CD4-positive, CD25-positive, alpha-beta regulatory T cell (primary cell): ENCODE measurements around the gene CIB4. TPM values are rescaled to one million over a fixed set of nuclear protein-coding genes. Genes with fewer than 3 reads are reported as not detected.

Experiments
- ATAC-seq, 2 donors: fragments of 150-1000 bp; cut with Tn5 transposase; one replicate each; pipeline ENCODE4 v1.10.0; 2021; ENCODE audit warnings: low read depth in 2 of 2, moderate number of reproducible peaks in 2 of 2, moderate library complexity in 1 of 2
- DNase-seq, 3 donors: peaks; one replicate each; pipeline versions ENCODE4 v3.0.0 to v3.0.0-alpha.2; 2012 to 2022; ENCODE audit warnings: mixed read lengths in 1 of 3
- H3K27ac ChIP-seq: one replicate; pipeline ENCODE4 v1.7.0; 2013; ENCODE audit warnings: mild to moderate bottlenecking, low read length; ENCODE audit not compliant: insufficient read depth, poor library complexity, severe bottlenecking
- H3K27me3 ChIP-seq: one replicate; pipeline ENCODE4 v1.7.0; 2013; ENCODE audit warnings: low read length; ENCODE audit not compliant: control insufficient read depth, insufficient read depth
- H3K36me3 ChIP-seq: one replicate; pipeline ENCODE4 v1.7.0; 2013; ENCODE audit warnings: mild to moderate bottlenecking, low read length, moderate library complexity; ENCODE audit not compliant: control insufficient read depth, insufficient read depth
- H3K4me1 ChIP-seq: 2 replicates; pipeline ENCODE4 v1.7.0; 2013; ENCODE audit warnings: mild to moderate bottlenecking, low read length; ENCODE audit not compliant: insufficient read depth, control insufficient read depth, poor library complexity, severe bottlenecking
- H3K4me3 ChIP-seq: one replicate; pipeline ENCODE4 v1.7.0; 2013; ENCODE audit warnings: low read depth, mild to moderate bottlenecking, low read length, moderate library complexity
- H3K9me3 ChIP-seq, 2 experiments: 1 replicate in 1 of 2; 2 replicates in 1 of 2; pipeline ENCODE4 v1.7.0; 2013; ENCODE audit warnings: low read length in 2 of 2, mild to moderate bottlenecking in 1 of 2, moderate library complexity in 1 of 2; ENCODE audit not compliant: control insufficient read depth in 2 of 2
- H3K27ac Mint-ChIP-seq, 3 donors: one replicate each; pipeline ENCODE4 v1.8.0; 2020 to 2022; ENCODE audit warnings: mild to moderate bottlenecking in 3 of 3, mixed read lengths in 3 of 3, moderate library complexity in 2 of 3
- H3K27me3 Mint-ChIP-seq: one replicate; pipeline ENCODE4 v1.8.0; 2022; ENCODE audit warnings: mild to moderate bottlenecking, mixed read lengths
- H3K36me3 Mint-ChIP-seq: one replicate; pipeline ENCODE4 v1.8.0; 2020; ENCODE audit warnings: mixed read lengths
- H3K4me1 Mint-ChIP-seq, 4 donors: one replicate each; pipeline ENCODE4 v1.8.0; 2020 to 2022; ENCODE audit warnings: mixed read lengths in 4 of 4, mild to moderate bottlenecking in 1 of 4
- H3K4me3 Mint-ChIP-seq, 4 donors: one replicate each; pipeline ENCODE4 v1.8.0; 2020 to 2022; ENCODE audit warnings: mild to moderate bottlenecking in 4 of 4, mixed read lengths in 4 of 4, moderate library complexity in 3 of 4
- H3K9me3 Mint-ChIP-seq, 7 donors: one replicate each; pipeline ENCODE4 v1.8.0; 2020 to 2022; ENCODE audit warnings: mixed read lengths in 7 of 7, mild to moderate bottlenecking in 3 of 7, moderate library complexity in 2 of 7
- polyA plus RNA-seq, 4 donors: library from polyadenylated mRNA; unstranded; fragments of 300-500 nt; fragmentation: Illumina TruSeq; gene quantifications; one replicate each; pipeline ENCODE4 v1.2.3, GENCODE V29; 2021
- total RNA-seq: library from RNA; stranded (reverse); gene quantifications from one replicate; pipeline ENCODE4 v1.2.3, GENCODE V29; 2022

The CIB4 gene
- total and polyA plus RNA-seq, 5 donors from 2014 or later: not detected

GRCh38 chr2:26672112-26672817 lies 31.1 kb upstream of the CIB4 start:
- no peaks in the 10 kb centered on the region for H3K27me3 ChIP-seq
- Mint-ChIP-seq H3K27me3 (peaks cover 13% of the 10 kb centered on the region), H3K36me3 (no peaks in the 10 kb centered on the region), H3K4me1 (no peaks in the 10 kb centered on the region), H3K9me3 (no peaks in the 10 kb centered on the region), H3K27ac (no peak overlapping the region), H3K4me3 (no peak overlapping the region)
- H3K4me1 ChIP-seq: no peaks in the 10 kb centered on the region
- no peak overlapping the region for H3K4me3 ChIP-seq
- ATAC-seq: no peak
- H3K36me3 ChIP-seq: no peaks in the 10 kb centered on the region
- DNase-seq: no peak
- H3K27ac ChIP-seq: no peak overlapping the region
- no peaks in the 10 kb centered on the region for H3K9me3 ChIP-seq

- DNase-seq (no peak), ATAC-seq (no peak)
- Mint-ChIP-seq H3K27me3 (peaks cover 12% of the 10 kb centered on the region), H3K4me1 (no peaks in the 10 kb centered on the region), H3K27ac (no peak overlapping the region), H3K36me3 (no peaks in the 10 kb centered on the region), H3K4me3 (no peak overlapping the region), H3K9me3 (peaks cover 0 to 2% (median 0%) of the 10 kb centered on the region in 7 donors)
- H3K4me3 ChIP-seq: no peak overlapping the region
- no peaks in the 10 kb centered on the region for H3K36me3 ChIP-seq
- no peaks in the 10 kb centered on the region for H3K4me1 ChIP-seq
- H3K27me3 ChIP-seq: peaks cover 5% of the 10 kb centered on the region
- H3K9me3 ChIP-seq: no peaks in the 10 kb centered on the region
- no peak overlapping the region for H3K27ac ChIP-seq
These were observed 30.5 kb upstream of the CIB4 start for GRCh38 chr2:26671691-26672090.

GRCh38 chr2:26670931-26671460 lies 29.8 kb upstream of the CIB4 start:
- Histone ChIP-seq H3K27ac (no peak overlapping the region), H3K4me1 (no peaks in the 10 kb centered on the region), H3K27me3 (peaks cover 5% of the 10 kb centered on the region), H3K9me3 (no peaks in the 10 kb centered on the region), H3K36me3 (no peaks in the 10 kb centered on the region), H3K4me3 (no peak overlapping the region)
- no peak for ATAC-seq
- no peak overlapping the region for H3K4me3 Mint-ChIP-seq
- peaks cover 12% of the 10 kb centered on the region for H3K27me3 Mint-ChIP-seq
- peaks cover 0 to 2% (median 0%) of the 10 kb centered on the region in 7 donors for H3K9me3 Mint-ChIP-seq
- H3K27ac Mint-ChIP-seq: no peak overlapping the region
- no peaks in the 10 kb centered on the region for H3K4me1 Mint-ChIP-seq
- H3K36me3 Mint-ChIP-seq: no peaks in the 10 kb centered on the region
- no peak for DNase-seq

- Histone ChIP-seq H3K36me3 (no peaks in the 10 kb centered on the region), H3K27me3 (peaks cover 5% of the 10 kb centered on the region), H3K9me3 (no peaks in the 10 kb centered on the region), H3K4me3 (no peak overlapping the region), H3K4me1 (no peaks in the 10 kb centered on the region), H3K27ac (no peak overlapping the region)
- Mint-ChIP-seq H3K36me3 (no peaks in the 10 kb centered on the region), H3K4me1 (no peaks in the 10 kb centered on the region), H3K27ac (no peak overlapping the region), H3K4me3 (no peak overlapping the region), H3K9me3 (peaks cover 0 to 2% (median 0%) of the 10 kb centered on the region in 7 donors), H3K27me3 (peaks cover 12% of the 10 kb centered on the region)
- DNase-seq (no peak), ATAC-seq (no peak)
These were observed 29.0 kb upstream of the CIB4 start for GRCh38 chr2:26670171-26670570.

- H3K4me3 ChIP-seq: no peak overlapping the region
- peaks cover 0 to 2% (median 0%) of the 10 kb centered on the region in 7 donors for H3K9me3 Mint-ChIP-seq
These were observed 27.9 kb upstream of the CIB4 start for GRCh38 chr2:26668856-26669750.

GRCh38 chr2:26668041-26668440 lies 26.9 kb upstream of the CIB4 start:
- H3K27ac Mint-ChIP-seq: no peak overlapping the region
- no peaks in the 10 kb centered on the region for H3K4me1 Mint-ChIP-seq
- Histone ChIP-seq H3K4me1 (no peaks in the 10 kb centered on the region), H3K9me3 (no peaks in the 10 kb centered on the region), H3K27ac (no peak overlapping the region), H3K36me3 (no peaks in the 10 kb centered on the region), H3K27me3 (peaks cover 5% of the 10 kb centered on the region), H3K4me3 (no peak overlapping the region)
- H3K27me3 Mint-ChIP-seq: peaks cover 18% of the 10 kb centered on the region
- DNase-seq (no peak), ATAC-seq (no peak)
- no peak overlapping the region for H3K4me3 Mint-ChIP-seq
- H3K36me3 Mint-ChIP-seq: no peaks in the 10 kb centered on the region
- peaks cover 0 to 3% (median 0%) of the 10 kb centered on the region in 7 donors for H3K9me3 Mint-ChIP-seq

More at GRCh38 chr2:26668856-26669750, 27.9 kb upstream of the CIB4 start:
- no peaks in the 10 kb centered on the region for H3K36me3 Mint-ChIP-seq
- no peak overlapping the region for H3K4me3 Mint-ChIP-seq
- Histone ChIP-seq H3K9me3 (no peaks in the 10 kb centered on the region), H3K27me3 (peaks cover 5% of the 10 kb centered on the region), H3K4me1 (no peaks in the 10 kb centered on the region), H3K36me3 (no peaks in the 10 kb centered on the region), H3K27ac (no peak overlapping the region)
- H3K4me1 Mint-ChIP-seq: no peaks in the 10 kb centered on the region
- DNase-seq: no peak
- ATAC-seq: no peak
- H3K27ac Mint-ChIP-seq: peak overlapping the region in 1 of 3 donors; percentile 60
- peaks cover 16% of the 10 kb centered on the region for H3K27me3 Mint-ChIP-seq

GRCh38 chr2:26666671-26667070 lies 25.5 kb upstream of the CIB4 start:
- DNase-seq: no peak
- H3K4me1 ChIP-seq: no peaks in the 10 kb centered on the region
- H3K27me3 ChIP-seq: peaks cover 5% of the 10 kb centered on the region
- Mint-ChIP-seq H3K36me3 (no peaks in the 10 kb centered on the region), H3K9me3 (peaks cover 0 to 3% (median 0%) of the 10 kb centered on the region in 7 donors), H3K4me1 (no peaks in the 10 kb centered on the region), H3K27ac (no peak overlapping the region), H3K27me3 (peaks cover 18% of the 10 kb centered on the region), H3K4me3 (no peak overlapping the region)
- no peaks in the 10 kb centered on the region for H3K36me3 ChIP-seq
- no peak overlapping the region for H3K27ac ChIP-seq
- no peaks in the 10 kb centered on the region for H3K9me3 ChIP-seq
- no peak for ATAC-seq
- H3K4me3 ChIP-seq: no peak overlapping the region
